Naive thymus-derived CD8-positive, alpha-beta T cell (primary cell): Measurements from ENCODE around the gene ZNF691. TPM values are rescaled to one million over a fixed set of nuclear protein-coding genes. Genes with fewer than 3 reads are reported as not detected.
A peak's percentile ranks its signal among the peaks of the same experiment; 100 is the strongest.

ENCODE experiments used
- ATAC-seq, 2 donors: fragments of 150-1000 bp; cut with Tn5 transposase in 1 of 2; sonication (Bioruptor Pico), chemical (Tn5 transposase) in 1 of 2; 1 replicate in 1 of 2; 2 replicates in 1 of 2; pipeline ENCODE4 v1.10.0; 2021; ENCODE audit warnings: mild to moderate bottlenecking in 2 of 2, moderate library complexity in 2 of 2
- POLR2A ChIA-PET: fragments of 350-600 bp; sonication (Branson Sonifier 250); formaldehyde crosslinking; loops from one replicate; lab custom pipeline; 2021; ENCODE audit warnings: antibody characterized with exemption; lab: Charles Lee
- DNase-seq, 10 donors: peaks; one replicate each; pipeline versions ENCODE4 v3.0.0 to v3.0.0-alpha.2; 2020 to 2022
- H3K27ac Mint-ChIP-seq, 10 donors: one replicate each; pipeline ENCODE4 v1.8.0; 2020 to 2022; ENCODE audit warnings: mild to moderate bottlenecking in 10 of 10, mixed read lengths in 10 of 10, moderate library complexity in 4 of 10, inconsistent platforms in 1 of 10
- H3K27me3 Mint-ChIP-seq, 5 donors: one replicate each; pipeline ENCODE4 v1.8.0; 2021 to 2022; ENCODE audit warnings: mixed read lengths in 5 of 5
- H3K36me3 Mint-ChIP-seq, 3 donors: one replicate each; pipeline ENCODE4 v1.8.0; 2020 to 2022; ENCODE audit warnings: mixed read lengths in 3 of 3, mild to moderate bottlenecking in 2 of 3, inconsistent platforms in 1 of 3
- H3K4me1 Mint-ChIP-seq, 4 donors: one replicate each; pipeline ENCODE4 v1.8.0; 2021 to 2022; ENCODE audit warnings: mixed read lengths in 4 of 4
- H3K4me3 Mint-ChIP-seq, 10 donors: one replicate each; pipeline ENCODE4 v1.8.0; 2020 to 2022; ENCODE audit warnings: mild to moderate bottlenecking in 10 of 10, mixed read lengths in 10 of 10, moderate library complexity in 6 of 10, inconsistent platforms in 1 of 10
- H3K9me3 Mint-ChIP-seq, 9 donors: one replicate each; pipeline ENCODE4 v1.8.0; 2020 to 2022; ENCODE audit warnings: mixed read lengths in 9 of 9, mild to moderate bottlenecking in 3 of 9, inconsistent platforms in 1 of 9, moderate library complexity in 1 of 9
- polyA plus RNA-seq, 3 donors: library from polyadenylated mRNA; unstranded; fragments of 300-500 nt; fragmentation: Illumina TruSeq; gene quantifications; one replicate each; pipeline ENCODE4 v1.2.3, GENCODE V29; 2021
- total RNA-seq, 8 experiments: library from RNA in 2 of 8; stranded (reverse) in 2 of 8; gene quantifications; one replicate each; pipeline ENCODE4 v1.2.3 and lab custom pipeline; 2021 to 2026

The ZNF691 gene
- total and polyA plus RNA-seq, 5 experiments from 2014 or later = 8.5 to 12.5 (median 9.7) TPM

GRCh38 chr1:42817440-42817767 lies 29.0 kb upstream of the ZNF691 start:
- peak overlapping the region in 8 of 10 donors; percentile 23 to 85 (median 65) for H3K27ac Mint-ChIP-seq
- POLR2A ChIA-PET = interaction anchor here (1.3 to 3.4 kb wide), 4 partner anchors 10 to 135 kb away, joined by 3 to 38 read pairs (median 15); partner anchors contain the start of genes C1orf50, P3H1 and ZNF691
- H3K36me3 Mint-ChIP-seq = no peaks in the 10 kb centered on the region
- H3K4me3 Mint-ChIP-seq = peak overlapping the region; percentile 67 to 87 (median 78)
- no peaks in the 10 kb centered on the region for H3K9me3 Mint-ChIP-seq
- ATAC-seq (no peak), DNase-seq (no peak)
- H3K27me3 Mint-ChIP-seq = no peaks in the 10 kb centered on the region
- peaks cover 20 to 24% (median 22%) of the 10 kb centered on the region in 4 donors for H3K4me1 Mint-ChIP-seq

- Mint-ChIP-seq H3K9me3 (no peaks in the 10 kb centered on the region), H3K27ac (peak overlapping the region in 4 of 10 donors; percentile 23 to 34 (median 27)), H3K27me3 (no peaks in the 10 kb centered on the region), H3K4me1 (peaks cover 20 to 24% (median 22%) of the 10 kb centered on the region in 4 donors), H3K36me3 (no peaks in the 10 kb centered on the region), H3K4me3 (peak overlapping the region; percentile 9 to 83 (median 74))
- POLR2A ChIA-PET = interaction anchor here (2.6 to 3.4 kb wide), 2 partner anchors 28 to 52 kb away, joined by 23 to 38 read pairs; partner anchors contain the start of genes C1orf50, P3H1 and ZNF691
- ATAC-seq (no peak), DNase-seq (peak in 1 of 10 donors; percentile 1)
These were observed 28.4 kb upstream of the ZNF691 start for GRCh38 chr1:42817976-42818375.

GRCh38 chr1:42820813-42821212 lies 25.6 kb upstream of the ZNF691 start:
- no peaks in the 10 kb centered on the region for H3K9me3 Mint-ChIP-seq
- H3K4me3 Mint-ChIP-seq = no peak overlapping the region
- H3K36me3 Mint-ChIP-seq = no peaks in the 10 kb centered on the region
- DNase-seq (no peak), ATAC-seq (no peak)
- peaks cover 17 to 21% (median 19%) of the 10 kb centered on the region in 4 donors for H3K4me1 Mint-ChIP-seq
- H3K27ac Mint-ChIP-seq = peak overlapping the region in 1 of 10 donors; percentile 67
- POLR2A ChIA-PET = interaction anchor here (0.7 to 0.9 kb wide), 2 partner anchors 54 to 808 kb away, joined by 3 to 4 read pairs; partner anchors contain the start of genes C1orf50 and P3H1
- no peaks in the 10 kb centered on the region for H3K27me3 Mint-ChIP-seq

GRCh38 chr1:42821690-42822089 lies 24.7 kb upstream of the ZNF691 start:
- Mint-ChIP-seq H3K9me3 (no peaks in the 10 kb centered on the region), H3K27ac (no peak overlapping the region), H3K4me3 (no peak overlapping the region), H3K27me3 (no peaks in the 10 kb centered on the region), H3K4me1 (peaks cover 9 to 13% (median 11%) of the 10 kb centered on the region in 4 donors), H3K36me3 (no peaks in the 10 kb centered on the region)
- no peak for ATAC-seq
- DNase-seq = no peak
- POLR2A ChIA-PET = interaction anchor here (0.9 kb wide), 1 partner anchor 55 kb away, joined by 3 read pairs; the partner anchor contains the start of genes C1orf50 and P3H1

- Mint-ChIP-seq H3K4me1 (peaks cover 3 to 10% (median 4%) of the 10 kb centered on the region in 4 donors), H3K27ac (no peak overlapping the region), H3K27me3 (no peaks in the 10 kb centered on the region), H3K9me3 (no peaks in the 10 kb centered on the region), H3K4me3 (no peak overlapping the region), H3K36me3 (no peaks in the 10 kb centered on the region)
- DNase-seq = no peak
- POLR2A ChIA-PET = no interaction called here
- ATAC-seq = no peak
These were observed 23.5 kb upstream of the ZNF691 start for GRCh38 chr1:42822800-42823392.

- no peak for ATAC-seq
- peaks cover 0 to 5% (median 0%) of the 10 kb centered on the region in 4 donors for H3K4me1 Mint-ChIP-seq
- H3K36me3 Mint-ChIP-seq = peaks cover 0 to 2% (median 0%) of the 10 kb centered on the region in 3 donors
- no peak overlapping the region for H3K4me3 Mint-ChIP-seq
- POLR2A ChIA-PET = interaction anchor here (0.6 kb wide), 1 partner anchor 40 kb away, joined by 3 read pairs; the partner anchor contains the start of gene TMEM269
- no peaks in the 10 kb centered on the region for H3K9me3 Mint-ChIP-seq
- no peak for DNase-seq
- H3K27me3 Mint-ChIP-seq = no peaks in the 10 kb centered on the region
- H3K27ac Mint-ChIP-seq = peak overlapping the region in 1 of 10 donors; percentile 2
These were observed 21.9 kb upstream of the ZNF691 start for GRCh38 chr1:42824481-42825035.

GRCh38 chr1:42825036-42825851 lies 21.2 kb upstream of the ZNF691 start:
- Mint-ChIP-seq H3K27ac (peak overlapping the region in 1 of 10 donors; percentile 2), H3K36me3 (peaks cover 0 to 2% (median 0%) of the 10 kb centered on the region in 3 donors), H3K9me3 (no peaks in the 10 kb centered on the region), H3K27me3 (no peaks in the 10 kb centered on the region), H3K4me1 (peaks cover 0 to 3% (median 0%) of the 10 kb centered on the region in 4 donors), H3K4me3 (no peak overlapping the region)
- ATAC-seq = no peak
- DNase-seq = no peak
- POLR2A ChIA-PET = no interaction called here

- H3K27me3 Mint-ChIP-seq = no peaks in the 10 kb centered on the region
- POLR2A ChIA-PET = no interaction called here
- no peaks in the 10 kb centered on the region for H3K9me3 Mint-ChIP-seq
- ATAC-seq = no peak
- no peak for DNase-seq
- peak overlapping the region in 1 of 10 donors; percentile 51 for H3K27ac Mint-ChIP-seq
- no peak overlapping the region for H3K4me3 Mint-ChIP-seq
- peaks cover 0 to 8% (median 2%) of the 10 kb centered on the region in 3 donors for H3K36me3 Mint-ChIP-seq
- no peaks in the 10 kb centered on the region for H3K4me1 Mint-ChIP-seq
These were observed 15.8 kb upstream of the ZNF691 start for GRCh38 chr1:42830631-42831030.

GRCh38 chr1:42831273-42831672 lies 15.1 kb upstream of the ZNF691 start:
- no peak for ATAC-seq

GRCh38 chr1:42832641-42833240 lies 13.7 kb upstream of the ZNF691 start:
- DNase-seq = no peak
- no peak overlapping the region for H3K27ac Mint-ChIP-seq
- no peaks in the 10 kb centered on the region for H3K9me3 Mint-ChIP-seq
- no peak overlapping the region for H3K4me3 Mint-ChIP-seq
- POLR2A ChIA-PET = no interaction called here
- no peaks in the 10 kb centered on the region for H3K27me3 Mint-ChIP-seq
- ATAC-seq = no peak
- peaks cover 0 to 2% (median under 1%) of the 10 kb centered on the region in 4 donors for H3K4me1 Mint-ChIP-seq
- H3K36me3 Mint-ChIP-seq = peaks cover 0 to 8% (median 2%) of the 10 kb centered on the region in 3 donors

More at GRCh38 chr1:42831273-42831672, 15.1 kb upstream of the ZNF691 start:
- Mint-ChIP-seq H3K4me1 (peaks cover 0 to 2% (median 0%) of the 10 kb centered on the region in 4 donors), H3K27ac (no peak overlapping the region), H3K9me3 (no peaks in the 10 kb centered on the region), H3K27me3 (no peaks in the 10 kb centered on the region), H3K4me3 (no peak overlapping the region), H3K36me3 (peaks cover 0 to 8% (median 2%) of the 10 kb centered on the region in 3 donors)
- DNase-seq = no peak
- POLR2A ChIA-PET = no interaction called here

- Mint-ChIP-seq H3K27ac (no peak overlapping the region), H3K4me1 (peaks cover 0 to 3% (median 1%) of the 10 kb centered on the region in 4 donors), H3K9me3 (no peaks in the 10 kb centered on the region), H3K4me3 (no peak overlapping the region), H3K36me3 (peaks cover 0 to 8% (median 0%) of the 10 kb centered on the region in 3 donors), H3K27me3 (no peaks in the 10 kb centered on the region)
- POLR2A ChIA-PET = no interaction called here
- no peak for ATAC-seq
- DNase-seq = no peak
These were observed 12.4 kb upstream of the ZNF691 start for GRCh38 chr1:42833981-42834380.

GRCh38 chr1:42834803-42835202 lies 11.6 kb upstream of the ZNF691 start:
- POLR2A ChIA-PET = no interaction called here
- Mint-ChIP-seq H3K4me3 (no peak overlapping the region), H3K27ac (no peak overlapping the region), H3K36me3 (peaks cover 0 to 8% (median 0%) of the 10 kb centered on the region in 3 donors), H3K9me3 (no peaks in the 10 kb centered on the region), H3K4me1 (peaks cover 0 to 3% (median 1%) of the 10 kb centered on the region in 4 donors), H3K27me3 (no peaks in the 10 kb centered on the region)
- ATAC-seq = no peak
- no peak for DNase-seq
